Nephron (organoid): Measurements from ENCODE around the gene EHF.

Source experiments
- H3K27ac Mint-ChIP-seq, 3 experiments: 2 replicates each; pipeline ENCODE4 v1.8.0; 2020; ENCODE audit warnings: mixed read lengths in 3 of 3, mild to moderate bottlenecking in 2 of 3, moderate library complexity in 1 of 3
- H3K27me3 Mint-ChIP-seq: 2 replicates; pipeline ENCODE4 v1.8.0; 2021; ENCODE audit warnings: low read depth, mild to moderate bottlenecking, moderate library complexity, mixed read lengths
- H3K36me3 Mint-ChIP-seq: 2 replicates; pipeline ENCODE4 v1.8.0; 2020; ENCODE audit warnings: low read depth, mixed read lengths
- H3K4me1 Mint-ChIP-seq: 2 replicates; pipeline ENCODE4 v1.8.0; 2020; ENCODE audit warnings: mixed read lengths
- H3K4me3 Mint-ChIP-seq, 3 experiments: 2 replicates each; pipeline ENCODE4 v1.8.0; 2020; ENCODE audit warnings: mild to moderate bottlenecking in 3 of 3, mixed read lengths in 3 of 3, moderate library complexity in 2 of 3
- H3K9me3 Mint-ChIP-seq: 2 replicates; pipeline ENCODE4 v1.8.0; 2020; ENCODE audit warnings: mixed read lengths
- TF ChIP-seq, protein P1 (sequence below), 3 experiments: fragments of 200-600 bp; sonication (generic); IDR thresholded peaks; one replicate each; pipeline ENCODE4 v1.5.0; 2021; ENCODE audit warnings: antibody characterized with exemption in 3 of 3; ENCODE audit not compliant: unreplicated experiment in 3 of 3

The EHF gene

DNA sequence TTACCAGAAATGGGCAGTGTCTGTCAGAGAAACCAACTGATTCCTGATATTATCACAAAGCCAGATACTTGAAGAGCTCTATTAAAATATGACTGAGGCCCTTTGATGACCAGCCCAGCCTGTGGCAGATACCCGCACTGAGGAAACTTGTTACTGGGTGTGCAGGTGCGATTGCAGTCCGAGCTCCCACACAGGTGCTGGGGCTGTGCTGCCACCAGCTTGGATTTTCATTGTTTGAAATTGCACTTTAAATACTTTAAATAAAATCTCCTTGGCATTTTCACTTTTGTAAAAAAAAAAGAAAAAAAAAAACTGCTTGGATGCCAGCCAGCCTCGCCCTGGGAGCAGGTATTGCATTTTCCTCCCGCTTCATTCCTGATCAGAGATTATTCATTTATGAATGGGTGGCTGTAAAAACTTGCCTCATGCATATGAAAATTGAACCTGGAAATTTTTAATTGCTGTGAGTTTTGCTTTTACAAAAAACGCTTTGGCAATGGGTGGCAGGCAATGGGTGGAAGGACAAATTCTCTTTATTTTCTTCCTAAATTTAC, 21.2 kb downstream of the EHF start:
- peaks cover 5% of the 10 kb centered on the region for H3K27me3 Mint-ChIP-seq
- no peak overlapping the region for H3K4me3 Mint-ChIP-seq
- peak overlapping the region in 2 of 3 experiments; percentile 10 to 68 for H3K27ac Mint-ChIP-seq
- H3K36me3 Mint-ChIP-seq = no peaks in the 10 kb centered on the region
- no peaks in the 10 kb centered on the region for H3K9me3 Mint-ChIP-seq
- TF ChIP-seq, protein P1, sequence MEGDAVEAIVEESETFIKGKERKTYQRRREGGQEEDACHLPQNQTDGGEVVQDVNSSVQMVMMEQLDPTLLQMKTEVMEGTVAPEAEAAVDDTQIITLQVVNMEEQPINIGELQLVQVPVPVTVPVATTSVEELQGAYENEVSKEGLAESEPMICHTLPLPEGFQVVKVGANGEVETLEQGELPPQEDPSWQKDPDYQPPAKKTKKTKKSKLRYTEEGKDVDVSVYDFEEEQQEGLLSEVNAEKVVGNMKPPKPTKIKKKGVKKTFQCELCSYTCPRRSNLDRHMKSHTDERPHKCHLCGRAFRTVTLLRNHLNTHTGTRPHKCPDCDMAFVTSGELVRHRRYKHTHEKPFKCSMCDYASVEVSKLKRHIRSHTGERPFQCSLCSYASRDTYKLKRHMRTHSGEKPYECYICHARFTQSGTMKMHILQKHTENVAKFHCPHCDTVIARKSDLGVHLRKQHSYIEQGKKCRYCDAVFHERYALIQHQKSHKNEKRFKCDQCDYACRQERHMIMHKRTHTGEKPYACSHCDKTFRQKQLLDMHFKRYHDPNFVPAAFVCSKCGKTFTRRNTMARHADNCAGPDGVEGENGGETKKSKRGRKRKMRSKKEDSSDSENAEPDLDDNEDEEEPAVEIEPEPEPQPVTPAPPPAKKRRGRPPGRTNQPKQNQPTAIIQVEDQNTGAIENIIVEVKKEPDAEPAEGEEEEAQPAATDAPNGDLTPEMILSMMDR (IDR thresholded peaks at IDR 0.05; ENCODE audit: unreplicated experiment in 3 of 3) = no peak
- H3K4me1 Mint-ChIP-seq = peaks cover 4% of the 10 kb centered on the region

DNA sequence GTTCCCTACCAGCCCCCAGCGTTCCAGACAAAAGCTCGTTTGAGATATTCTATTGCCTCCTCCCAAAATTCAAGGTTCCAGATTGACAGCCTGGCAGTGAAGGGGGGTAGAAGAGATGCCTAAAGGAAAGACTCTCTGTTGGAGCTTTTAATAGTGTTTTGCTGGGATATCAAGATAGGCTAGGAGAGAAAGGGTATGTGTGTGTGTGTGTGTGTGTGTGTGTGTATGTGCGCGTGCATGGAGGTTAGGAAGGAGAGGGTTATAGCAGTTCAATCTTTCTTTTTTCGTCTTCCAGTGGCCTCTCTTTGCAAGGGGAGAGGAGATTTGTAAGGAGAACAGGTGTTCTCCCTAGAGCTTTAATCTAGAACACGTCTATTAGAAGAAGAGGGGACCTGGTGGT, 22.0 kb downstream of the EHF start:
- Mint-ChIP-seq H3K27me3 (peaks cover 5% of the 10 kb centered on the region), H3K9me3 (no peaks in the 10 kb centered on the region), H3K36me3 (no peaks in the 10 kb centered on the region), H3K4me3 (peak overlapping the region in 1 of 3 experiments; percentile 10), H3K4me1 (peaks cover 4% of the 10 kb centered on the region), H3K27ac (peak overlapping the region; percentile 5 to 68 (median 10))
- TF ChIP-seq, protein P1 (IDR thresholded peaks at IDR 0.05; ENCODE audit: unreplicated experiment in 3 of 3) = no peak

DNA sequence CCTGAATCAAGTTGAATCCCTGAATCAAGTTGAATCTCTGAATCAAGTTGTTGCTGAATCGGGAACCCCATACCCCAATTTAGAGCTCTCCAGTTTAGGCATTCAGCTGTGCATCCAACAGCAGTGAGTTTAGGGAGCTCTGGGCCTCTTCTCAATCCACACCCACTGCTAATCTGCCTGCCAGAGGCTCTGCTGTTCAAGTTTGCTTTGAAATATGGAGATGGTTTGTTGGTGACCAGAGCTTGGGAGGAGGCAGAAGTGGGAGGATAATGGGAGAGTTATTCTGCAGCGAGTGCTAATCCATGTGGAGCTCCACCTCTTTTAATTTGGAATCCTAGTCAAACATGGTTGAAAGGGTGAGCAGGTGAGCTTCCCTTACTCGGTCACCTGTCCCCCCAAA, 22.4 kb downstream of the EHF start:
- no peaks in the 10 kb centered on the region for H3K36me3 Mint-ChIP-seq
- H3K27me3 Mint-ChIP-seq = peaks cover 5% of the 10 kb centered on the region
- TF ChIP-seq, protein P1 (IDR thresholded peaks at IDR 0.05; ENCODE audit: unreplicated experiment in 3 of 3) = no peak
- peak overlapping the region in 1 of 3 experiments; percentile 68 for H3K27ac Mint-ChIP-seq
- H3K9me3 Mint-ChIP-seq = no peaks in the 10 kb centered on the region
- H3K4me3 Mint-ChIP-seq = no peak overlapping the region
- peaks cover 4% of the 10 kb centered on the region for H3K4me1 Mint-ChIP-seq

DNA sequence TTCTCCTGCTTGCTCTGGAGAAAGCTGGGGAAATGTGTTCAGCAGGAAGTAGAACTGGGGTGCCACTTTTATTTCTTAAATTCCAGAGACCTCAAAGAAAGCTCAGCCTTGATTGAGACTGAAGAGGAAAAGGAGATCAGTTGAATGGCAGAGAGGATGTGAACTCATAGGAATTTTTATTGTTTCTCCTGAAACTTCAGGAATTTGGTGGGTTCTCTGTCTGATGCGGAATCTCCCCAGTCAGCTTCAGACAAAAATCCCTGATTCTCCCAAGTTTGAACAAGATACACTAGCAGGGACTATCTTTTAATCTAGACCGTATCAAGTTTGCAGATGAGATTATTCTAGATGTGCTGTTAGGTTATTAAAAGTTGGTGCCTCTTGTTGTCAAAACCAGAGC, 23.0 kb downstream of the EHF start:
- peaks cover 4% of the 10 kb centered on the region for H3K4me1 Mint-ChIP-seq
- no peak overlapping the region for H3K27ac Mint-ChIP-seq
- no peaks in the 10 kb centered on the region for H3K9me3 Mint-ChIP-seq
- no peak overlapping the region for H3K4me3 Mint-ChIP-seq
- H3K27me3 Mint-ChIP-seq = peaks cover 5% of the 10 kb centered on the region
- H3K36me3 Mint-ChIP-seq = no peaks in the 10 kb centered on the region
- TF ChIP-seq, protein P1 (IDR thresholded peaks at IDR 0.05; ENCODE audit: unreplicated experiment in 3 of 3) = no peak

DNA sequence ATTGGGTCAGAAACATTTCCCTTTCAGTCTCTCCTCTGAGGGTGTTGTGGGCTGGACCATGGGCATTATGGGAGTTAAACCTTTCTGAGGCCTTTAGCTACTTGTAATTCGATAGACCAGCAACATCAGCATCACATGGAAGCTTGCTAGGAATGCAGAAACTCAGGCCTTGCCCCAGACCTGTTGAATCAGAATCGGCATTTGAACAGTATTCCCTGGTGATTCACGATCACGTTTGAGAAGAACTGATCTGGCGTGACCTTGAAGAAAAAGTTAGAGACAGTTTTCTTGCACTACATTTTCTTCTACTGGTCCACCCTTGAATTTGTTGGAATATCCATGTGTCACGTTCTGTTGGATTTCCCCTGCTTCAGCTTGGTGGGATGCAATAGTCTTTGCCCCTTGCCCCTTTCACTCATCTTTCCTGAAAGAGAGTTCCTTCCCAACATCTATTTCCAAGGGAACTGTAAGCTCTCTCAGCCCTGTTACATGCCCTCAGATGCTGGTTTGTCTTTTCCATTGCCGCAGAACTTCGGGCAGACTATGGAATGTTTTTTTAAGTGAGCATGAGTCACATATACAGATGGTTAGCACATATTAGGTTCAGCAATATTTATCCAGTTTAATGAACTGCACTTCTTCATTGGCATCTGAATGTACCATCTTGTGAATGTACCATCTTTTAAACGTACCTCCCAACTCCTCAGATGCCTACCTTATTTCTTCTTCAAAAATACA, 23.9 kb downstream of the EHF start:
- Mint-ChIP-seq H3K27ac (no peak overlapping the region), H3K36me3 (no peaks in the 10 kb centered on the region), H3K4me3 (no peak overlapping the region), H3K4me1 (peaks cover 4% of the 10 kb centered on the region), H3K27me3 (peaks cover 5% of the 10 kb centered on the region), H3K9me3 (no peaks in the 10 kb centered on the region)
- TF ChIP-seq, protein P1 (IDR thresholded peaks at IDR 0.05; ENCODE audit: unreplicated experiment in 3 of 3) = no peak

DNA sequence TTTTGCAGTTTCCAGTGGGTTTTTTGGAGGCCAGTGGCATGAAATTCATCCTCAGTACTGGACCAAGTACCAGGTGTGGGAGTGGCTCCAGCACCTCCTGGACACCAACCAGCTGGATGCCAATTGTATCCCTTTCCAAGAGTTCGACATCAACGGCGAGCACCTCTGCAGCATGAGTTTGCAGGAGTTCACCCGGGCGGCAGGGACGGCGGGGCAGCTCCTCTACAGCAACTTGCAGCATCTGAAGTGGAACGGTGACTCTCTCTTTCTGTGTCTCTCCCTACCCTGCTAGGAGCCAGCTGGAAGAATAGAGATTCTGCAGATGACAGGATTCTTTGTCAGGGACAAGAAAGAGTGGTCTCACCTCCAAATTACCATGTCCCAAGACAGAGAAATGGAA, 25.5 kb downstream of the EHF start:
- TF ChIP-seq, protein P1 (IDR thresholded peaks at IDR 0.05; ENCODE audit: unreplicated experiment in 3 of 3) = no peak
- Mint-ChIP-seq H3K36me3 (no peaks in the 10 kb centered on the region), H3K9me3 (no peaks in the 10 kb centered on the region), H3K4me3 (no peak overlapping the region), H3K27ac (no peak overlapping the region), H3K27me3 (no peaks in the 10 kb centered on the region), H3K4me1 (peaks cover 9% of the 10 kb centered on the region)
